Measurements from ENCODE around the gene PDIA4. TPM values are rescaled to one million over a fixed set of nuclear protein-coding genes. Genes with fewer than 3 reads are reported as not detected.
A peak's percentile ranks its signal among the peaks of the same experiment; 100 is the strongest.
"Not testable (repeated sequence)": the region's sequence is repeated elsewhere in the genome, so short reads cannot be mapped to it uniquely, and the experiment has no call there.

Gene PDIA4
- total RNA-seq, 2 experiments from 2014 or later, result 72.6 to 75.7 TPM

DNA sequence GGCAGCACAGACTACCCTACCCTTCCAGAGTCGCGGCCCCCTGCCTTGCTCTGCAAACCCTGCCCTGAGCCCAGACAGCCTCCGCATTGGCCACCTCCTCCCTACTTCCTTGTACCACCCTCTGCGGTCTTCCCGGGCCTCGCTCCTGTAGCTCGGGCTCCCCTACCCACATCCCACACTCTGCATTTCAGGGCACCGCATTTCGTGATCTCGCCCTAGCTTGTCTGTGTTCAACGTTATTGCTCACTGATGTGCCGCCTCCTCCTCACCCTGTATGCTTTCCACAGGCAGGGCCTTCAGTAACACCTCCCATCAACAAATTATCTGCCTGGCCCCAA, 6.6 kb downstream of the PDIA4 start:
- ChIA-PET POLR2A (interaction anchor here (0.7 kb wide), 1 partner anchor 22 kb away, joined by 3 read pairs; no protein-coding TSS in a partner anchor), CTCF (interaction anchor here (1.0 to 2.0 kb wide), 3 partner anchors 15 to 73 kb away, joined by 3 to 5 read pairs (median 4); no protein-coding TSS in a partner anchor)
- no peak for DNase-seq
- peaks cover 40% of the 10 kb centered on the region for H3K36me3 Mint-ChIP-seq (ENCODE audit: low read depth)
- ATAC-seq, result peak; percentile 44
- TF ChIP-seq, protein P1, sequence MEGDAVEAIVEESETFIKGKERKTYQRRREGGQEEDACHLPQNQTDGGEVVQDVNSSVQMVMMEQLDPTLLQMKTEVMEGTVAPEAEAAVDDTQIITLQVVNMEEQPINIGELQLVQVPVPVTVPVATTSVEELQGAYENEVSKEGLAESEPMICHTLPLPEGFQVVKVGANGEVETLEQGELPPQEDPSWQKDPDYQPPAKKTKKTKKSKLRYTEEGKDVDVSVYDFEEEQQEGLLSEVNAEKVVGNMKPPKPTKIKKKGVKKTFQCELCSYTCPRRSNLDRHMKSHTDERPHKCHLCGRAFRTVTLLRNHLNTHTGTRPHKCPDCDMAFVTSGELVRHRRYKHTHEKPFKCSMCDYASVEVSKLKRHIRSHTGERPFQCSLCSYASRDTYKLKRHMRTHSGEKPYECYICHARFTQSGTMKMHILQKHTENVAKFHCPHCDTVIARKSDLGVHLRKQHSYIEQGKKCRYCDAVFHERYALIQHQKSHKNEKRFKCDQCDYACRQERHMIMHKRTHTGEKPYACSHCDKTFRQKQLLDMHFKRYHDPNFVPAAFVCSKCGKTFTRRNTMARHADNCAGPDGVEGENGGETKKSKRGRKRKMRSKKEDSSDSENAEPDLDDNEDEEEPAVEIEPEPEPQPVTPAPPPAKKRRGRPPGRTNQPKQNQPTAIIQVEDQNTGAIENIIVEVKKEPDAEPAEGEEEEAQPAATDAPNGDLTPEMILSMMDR (IDR thresholded peaks at IDR 0.05), result no peak
- H3K4me1 Mint-ChIP-seq (ENCODE audit: low read depth), result peaks cover 30% of the 10 kb centered on the region
- no peaks in the 10 kb centered on the region for H3K9me3 Mint-ChIP-seq
- H3K27me3 Mint-ChIP-seq, result no peaks in the 10 kb centered on the region
- no peak overlapping the region for H3K4me3 Mint-ChIP-seq
- intact Hi-C loops (cut with micrococcal nuclease), result no loop called here
- H3K27ac Mint-ChIP-seq, result peak overlapping the region; percentile 26

DNA sequence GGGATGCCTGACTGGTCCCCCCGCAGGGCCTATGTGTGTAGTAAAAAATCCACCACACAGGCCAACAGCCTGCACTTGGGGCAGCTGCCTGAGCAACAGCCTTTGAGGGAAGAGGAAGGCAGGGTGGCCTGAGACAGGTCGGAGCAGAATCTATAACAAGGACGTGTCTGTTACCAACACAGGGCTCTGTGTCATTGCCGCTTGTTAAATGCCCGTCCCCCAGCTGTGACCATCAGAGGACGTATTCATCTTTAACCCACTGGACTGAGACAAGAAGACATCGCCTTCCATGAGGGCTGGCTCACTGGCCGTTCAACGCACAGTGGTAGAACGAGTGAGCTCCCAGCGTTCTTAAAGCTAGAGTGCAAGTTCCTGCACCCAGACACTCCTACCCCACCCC, 7.8 kb downstream of the PDIA4 start:
- peaks cover 20% of the 10 kb centered on the region for H3K4me1 Mint-ChIP-seq (ENCODE audit: low read depth)
- H3K36me3 Mint-ChIP-seq (ENCODE audit: low read depth), result peaks cover 36% of the 10 kb centered on the region
- CTCF ChIA-PET, result interaction anchor here (1.1 to 2.0 kb wide), 3 partner anchors 13 to 46 kb away, joined by 3 to 6 read pairs (median 5); no protein-coding TSS in a partner anchor

DNA sequence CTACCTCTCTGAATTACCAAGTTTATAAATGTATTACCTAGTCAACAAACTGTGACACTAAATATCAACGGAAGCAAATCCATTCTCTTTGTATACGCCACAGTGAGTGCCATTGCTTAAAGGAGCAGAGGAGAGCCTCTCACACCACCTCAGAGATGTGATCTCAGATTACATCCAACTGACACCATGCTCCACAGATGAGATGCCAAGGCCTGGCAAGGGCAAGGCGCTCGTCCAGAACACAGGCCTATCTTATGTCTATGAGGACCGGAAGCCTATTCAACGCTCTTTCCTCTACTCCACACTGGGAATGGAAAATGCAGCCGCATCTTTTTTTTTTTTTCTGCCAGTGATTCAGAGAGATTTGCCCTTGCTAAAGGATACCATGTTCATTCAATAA, 11.4 kb downstream of the PDIA4 start:
- Mint-ChIP-seq H3K4me1 (ENCODE audit: low read depth) (peaks cover 8% of the 10 kb centered on the region), H3K9me3 (no peaks in the 10 kb centered on the region), H3K27me3 (no peaks in the 10 kb centered on the region), H3K4me3 (no peak overlapping the region), H3K36me3 (ENCODE audit: low read depth) (peaks cover 47% of the 10 kb centered on the region), H3K27ac (no peak overlapping the region)
- intact Hi-C loops (cut with micrococcal nuclease), result no loop called here
- ATAC-seq, result no peak
- TF ChIP-seq, protein P1 (IDR thresholded peaks at IDR 0.05), result no peak
- POLR2A ChIA-PET, result interaction anchor here (0.7 kb wide), 1 partner anchor 10 kb away, joined by 3 read pairs; no protein-coding TSS in a partner anchor
- CTCF ChIA-PET, result no interaction called here
- no peak for DNase-seq

More for the DNA sequence above, 7.8 kb downstream of the PDIA4 start:
- Mint-ChIP-seq H3K27ac (peak overlapping the region; percentile 0), H3K27me3 (no peaks in the 10 kb centered on the region), H3K4me3 (no peak overlapping the region), H3K9me3 (no peaks in the 10 kb centered on the region)
- DNase-seq (no peak), ATAC-seq (no peak)
- TF ChIP-seq, protein P1 (IDR thresholded peaks at IDR 0.05), result no peak
- POLR2A ChIA-PET, result no interaction called here
- intact Hi-C loops (cut with micrococcal nuclease), result no loop called here

DNA sequence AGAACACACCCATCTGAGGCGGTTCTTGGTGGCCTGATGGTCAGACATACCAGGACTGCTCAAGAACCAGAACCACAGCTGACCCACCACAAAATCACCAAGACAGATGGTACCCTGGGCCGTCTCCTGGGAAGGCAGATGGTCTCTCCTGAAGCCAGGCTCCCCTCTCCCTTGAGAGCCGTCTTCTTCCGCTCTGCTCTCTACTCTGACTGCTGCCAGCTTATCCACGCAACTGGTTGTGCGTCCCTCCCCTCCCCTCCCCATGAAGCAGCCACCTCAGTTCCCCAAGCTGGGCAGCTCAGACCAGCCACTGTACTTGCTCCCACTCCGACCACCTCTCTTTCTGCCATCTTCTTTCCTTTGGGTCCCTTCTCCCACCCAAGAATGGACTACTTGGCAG, 14.0 kb downstream of the PDIA4 start:
- DNase-seq (no peak), ATAC-seq (no peak)
- CTCF ChIA-PET, result interaction anchor here (1.0 kb wide), 1 partner anchor 9 kb away, joined by 4 read pairs; no protein-coding TSS in a partner anchor
- H3K9me3 Mint-ChIP-seq, result no peaks in the 10 kb centered on the region
- H3K27ac Mint-ChIP-seq, result no peak overlapping the region
- no peak overlapping the region for H3K4me3 Mint-ChIP-seq
- POLR2A ChIA-PET, result interaction anchor here (1.1 kb wide), 1 partner anchor 14 kb away, joined by 5 read pairs; the partner anchor contains the start of gene PDIA4
- H3K36me3 Mint-ChIP-seq (ENCODE audit: low read depth), result peaks cover 47% of the 10 kb centered on the region
- TF ChIP-seq, protein P1 (IDR thresholded peaks at IDR 0.05), result no peak
- H3K27me3 Mint-ChIP-seq, result no peaks in the 10 kb centered on the region
- intact Hi-C loops (cut with micrococcal nuclease), result no loop called here
- peaks cover 4% of the 10 kb centered on the region for H3K4me1 Mint-ChIP-seq (ENCODE audit: low read depth)

DNA sequence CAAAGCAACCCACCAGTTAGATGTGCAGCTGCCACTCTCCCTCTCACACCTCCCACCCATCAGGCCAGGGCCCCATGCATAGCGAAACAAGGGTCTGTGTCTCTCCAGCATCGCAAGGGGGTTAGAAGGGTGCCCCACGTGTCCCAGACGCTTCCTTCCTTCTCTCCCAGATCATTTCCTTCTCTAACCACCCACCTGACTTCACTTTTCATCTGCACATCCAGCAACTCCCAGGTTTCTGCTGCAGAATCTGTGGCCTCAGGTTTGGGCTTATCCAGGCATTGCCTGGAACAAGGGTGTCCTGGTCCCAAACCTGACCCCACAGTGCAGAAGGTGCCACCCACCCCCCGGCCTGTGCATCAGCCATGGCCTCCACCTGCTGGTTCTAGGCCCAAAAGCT, 14.4 kb downstream of the PDIA4 start:
- no peak overlapping the region for H3K4me3 Mint-ChIP-seq
- no peak for DNase-seq
- no peak overlapping the region for H3K27ac Mint-ChIP-seq
- TF ChIP-seq, protein P1 (IDR thresholded peaks at IDR 0.05), result no peak
- POLR2A ChIA-PET, result interaction anchor here (1.1 kb wide), 2 partner anchors 15 to 31 kb away, joined by 3 to 5 read pairs; partner anchors contain the start of gene PDIA4
- no peaks in the 10 kb centered on the region for H3K27me3 Mint-ChIP-seq
- intact Hi-C loops (cut with micrococcal nuclease), result no loop called here
- ATAC-seq, result no peak
- H3K36me3 Mint-ChIP-seq (ENCODE audit: low read depth), result peaks cover 45% of the 10 kb centered on the region
- peaks cover 4% of the 10 kb centered on the region for H3K4me1 Mint-ChIP-seq (ENCODE audit: low read depth)
- no peaks in the 10 kb centered on the region for H3K9me3 Mint-ChIP-seq
- CTCF ChIA-PET, result interaction anchor here (1.0 kb wide), 1 partner anchor 8 kb away, joined by 4 read pairs; no protein-coding TSS in a partner anchor

DNA sequence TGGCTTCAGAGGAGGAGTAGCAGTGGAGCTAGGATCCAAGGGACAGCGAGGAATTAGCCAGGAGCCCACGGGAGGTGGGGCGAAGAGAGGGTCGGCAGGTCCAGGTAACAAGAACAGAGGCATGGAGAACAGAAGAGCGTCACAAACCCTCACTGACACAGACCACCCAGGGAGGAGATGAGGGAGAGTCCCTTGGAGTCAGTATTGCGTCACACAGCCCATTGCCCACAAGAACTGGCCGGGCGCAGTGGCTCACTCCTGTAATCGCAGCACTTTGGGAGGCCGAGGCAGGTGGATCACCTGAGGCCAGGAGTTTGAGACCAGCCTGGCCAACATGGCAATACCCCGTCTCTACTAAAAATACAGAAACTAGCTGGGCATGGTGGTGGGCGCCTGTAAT, 15.6 kb downstream of the PDIA4 start:
- ChIA-PET CTCF (interaction anchor here (3.1 kb wide), 1 partner anchor 53 kb away, joined by 17 read pairs; no protein-coding TSS in a partner anchor), POLR2A (interaction anchor here (0.7 to 1.5 kb wide), 3 partner anchors 30 to 78 kb away, joined by 3 read pairs; partner anchors contain the start of gene ZNF786)
- Mint-ChIP-seq H3K27ac (peak overlapping the region; percentile 53), H3K36me3 (ENCODE audit: low read depth) (peaks cover 45% of the 10 kb centered on the region)
- intact Hi-C loops (cut with micrococcal nuclease); ATAC-seq; H3K27me3 Mint-ChIP-seq; H3K4me3 Mint-ChIP-seq; H3K4me1 Mint-ChIP-seq (ENCODE audit: low read depth); DNase-seq; H3K9me3 Mint-ChIP-seq: not testable (repeated sequence)
